SK-N-MC (cell line): Measurements from ENCODE around the gene UQCRC1.

Source experiments
- DNase-seq: peaks from one replicate; pipeline ENCODE4 v3.0.0-alpha.2; 2011; ENCODE audit warnings: low read depth, low spot score
- H3K27ac ChIP-seq: fragments of 200-600 bp; sonication (generic); 2 replicates; pipeline ENCODE4 v1.5.1; 2016; ENCODE audit warnings: mixed run types
- H3K36me3 ChIP-seq: fragments of 200-600 bp; sonication (generic); 2 replicates; pipeline ENCODE4 v1.6.1; 2017; ENCODE audit warnings: antibody characterized with exemption, low read length, mixed read lengths; ENCODE audit not compliant: insufficient read depth
- H3K4me3 ChIP-seq: fragments of 200-600 bp; sonication (generic); 2 replicates; pipeline ENCODE4 v1.5.1; 2016
- H3K9ac ChIP-seq: fragments of 200-600 bp; sonication (generic); 2 replicates; pipeline ENCODE4 v1.8.0; 2017; ENCODE audit warnings: mixed run types, mixed read lengths; ENCODE audit not compliant: insufficient read length
- H3K9me3 ChIP-seq: fragments of 200-600 bp; sonication (generic); 2 replicates; pipeline ENCODE4 v1.6.1; 2017; ENCODE audit warnings: low read depth, mild to moderate bottlenecking, antibody characterized with exemption, low read length, moderate library complexity, mixed read lengths
- EZH2 ChIP-seq: fragments of 200-600 bp; sonication (generic); IDR thresholded peaks from one replicate; pipeline ENCODE4 v1.6.1; 2017; ENCODE audit warnings: antibody characterized with exemption
- FOXP2 ChIP-seq: optimal IDR thresholded peaks from 2 replicates; pipeline ENCODE3; 2011; ENCODE audit warnings: mild to moderate bottlenecking, moderate library complexity; ENCODE audit not compliant: insufficient read depth; ENCODE audit errors: extremely low read length, control extremely low read depth
- POLR2AphosphoS5 ChIP-seq: IDR thresholded peaks from 2 replicates; pipeline ENCODE4 v1.6.1; 2012; ENCODE audit warnings: mild to moderate bottlenecking, low read depth, low read length, borderline replicate concordance

UQCRC1 gene

GRCh38 chr3:48609088-48610005 lies at the start of gene UQCRC1:
Gene UQCRC1 (minus strand): TSS chr3:48609646. CDS start chr3:48609620, 26 bp downstream.
- Histone ChIP-seq H3K9me3 (no peaks in the 10 kb centered on the region), H3K36me3 (peaks cover 23% of the 10 kb centered on the region; the same call in 1 of the 2 replicates), H3K4me3 (peak within 1 kb of the TSS; percentile 86), H3K9ac (peak within 1 kb of the TSS; percentile 91), H3K27ac (peak within 1 kb of the TSS; percentile 73)
- TF ChIP-seq POLR2AphosphoS5 (peak; percentile 97), FOXP2 (no peak)
- peak; percentile 12 for DNase-seq

- no peak for TF ChIP-seq EZH2
- no peak for TF ChIP-seq FOXP2
- TF ChIP-seq POLR2AphosphoS5: no peak
- no peak overlapping the region for H3K27ac ChIP-seq
Observed at GRCh38 chr3:48656841-48657281, 47.4 kb upstream of the UQCRC1 start.

GRCh38 chr3:48656061-48656840 lies 46.8 kb upstream of the UQCRC1 start:
- Histone ChIP-seq H3K9me3 (no peaks in the 10 kb centered on the region), H3K4me3 (peak overlapping the region; percentile 73), H3K9ac (no peak overlapping the region), H3K27ac (no peak overlapping the region), H3K36me3 (no peaks in the 10 kb centered on the region)
- TF ChIP-seq FOXP2: no peak
- TF ChIP-seq EZH2: no peak
- no peak for TF ChIP-seq POLR2AphosphoS5
- no peak for DNase-seq

More at GRCh38 chr3:48656841-48657281, 47.4 kb upstream of the UQCRC1 start:
- Histone ChIP-seq H3K9me3 (no peaks in the 10 kb centered on the region), H3K36me3 (no peaks in the 10 kb centered on the region), H3K4me3 (no peak overlapping the region), H3K9ac (no peak overlapping the region)
- no peak for DNase-seq

GRCh38 chr3:48655606-48656005 lies 46.2 kb upstream of the UQCRC1 start:
- H3K9me3 ChIP-seq: no peaks in the 10 kb centered on the region
- H3K4me3 ChIP-seq: peak overlapping the region; percentile 73; the same call in 1 of the 2 replicates
- no peak for DNase-seq
- no peaks in the 10 kb centered on the region for H3K36me3 ChIP-seq
- no peak overlapping the region for H3K9ac ChIP-seq
- H3K27ac ChIP-seq: no peak overlapping the region
- TF ChIP-seq FOXP2 (no peak), EZH2 (no peak), POLR2AphosphoS5 (no peak)

DNA sequence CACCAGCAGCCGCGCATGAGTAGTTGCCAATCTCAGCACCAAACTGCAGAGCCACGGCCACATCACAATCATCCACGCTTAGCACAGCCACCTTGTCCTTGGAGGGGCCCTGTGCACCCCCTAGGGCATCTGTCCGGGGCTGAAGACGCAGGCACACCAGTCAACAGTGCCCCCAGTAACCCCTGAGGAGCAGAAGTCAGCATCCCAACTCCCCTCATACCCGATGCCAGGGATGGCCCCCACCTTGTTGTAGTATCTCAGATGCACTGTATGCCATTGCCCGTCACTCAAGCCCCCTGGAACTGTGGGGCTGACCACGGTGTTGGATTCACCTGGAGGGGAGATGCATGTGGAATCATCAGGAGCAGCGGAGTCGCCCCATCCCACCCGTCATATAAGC lies 45.6 kb upstream of the UQCRC1 start:
- DNase-seq: no peak
- Histone ChIP-seq H3K36me3 (no peaks in the 10 kb centered on the region), H3K9ac (no peak overlapping the region), H3K9me3 (no peaks in the 10 kb centered on the region), H3K27ac (no peak overlapping the region), H3K4me3 (no peak overlapping the region)
- TF ChIP-seq EZH2 (no peak), POLR2AphosphoS5 (no peak), FOXP2 (no peak)

- Histone ChIP-seq H3K27ac (no peak overlapping the region), H3K4me3 (no peak overlapping the region), H3K36me3 (no peaks in the 10 kb centered on the region), H3K9ac (no peak overlapping the region), H3K9me3 (no peaks in the 10 kb centered on the region)
- TF ChIP-seq EZH2 (no peak), FOXP2 (no peak), POLR2AphosphoS5 (no peak)
- no peak for DNase-seq
Observed at GRCh38 chr3:48652923-48653715, 43.7 kb upstream of the UQCRC1 start.

DNA sequence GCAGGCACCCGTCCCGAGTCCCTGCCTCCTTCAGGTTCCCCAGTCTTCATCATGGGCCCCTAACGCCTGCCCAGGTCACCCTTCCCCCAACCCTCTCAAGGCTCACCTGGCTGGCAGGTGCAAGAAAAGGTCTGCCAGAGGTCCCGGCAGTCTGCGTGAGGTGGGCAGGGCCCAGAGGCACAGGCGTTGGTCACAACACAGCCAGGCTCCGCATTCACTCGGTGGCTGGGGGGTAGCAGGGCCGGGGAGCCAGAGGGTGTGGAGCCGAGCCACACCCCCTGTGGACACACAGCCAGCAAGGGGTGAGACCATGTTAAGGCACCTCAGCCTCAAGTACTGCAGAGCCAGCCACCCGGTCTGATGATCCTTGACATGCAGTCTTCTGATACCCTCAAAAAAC lies 42.3 kb upstream of the UQCRC1 start:
- Histone ChIP-seq H3K4me3 (no peak overlapping the region), H3K36me3 (no peaks in the 10 kb centered on the region), H3K9ac (no peak overlapping the region), H3K9me3 (no peaks in the 10 kb centered on the region), H3K27ac (no peak overlapping the region)
- no peak for DNase-seq
- TF ChIP-seq POLR2AphosphoS5 (no peak), EZH2 (no peak), FOXP2 (no peak)
